Stimulated activated CD8-positive, alpha-beta memory T cell treated with anti-CD3 and anti-CD28 coated beads, Interleukin-4, amount 100 ng/mL, for 1 hour (primary cell): ENCODE results near the gene TMPRSS3.

Experiments
- DNase-seq, 2 donors: peaks; one replicate each; pipeline ENCODE4 v3.0.0-alpha.2; 2020; ENCODE audit warnings: low read depth in 2 of 2, low spot score in 1 of 2

TMPRSS3 gene

GRCh38 chr21:42389449-42389835 is 6.4 kb downstream of the TMPRSS3 start:
- no peak for DNase-seq

GRCh38 chr21:42388740-42389448 is 7.0 kb downstream of the TMPRSS3 start:
- no peak for DNase-seq

GRCh38 chr21:42387843-42388340 is 8.0 kb downstream of the TMPRSS3 start:
- no peak for DNase-seq

- DNase-seq, result no peak
Observed at GRCh38 chr21:42387164-42387563, 8.7 kb downstream of the TMPRSS3 start.

GRCh38 chr21:42386034-42386591 is 9.7 kb downstream of the TMPRSS3 start:
- DNase-seq, result no peak

GRCh38 chr21:42385619-42386018 is 10.2 kb downstream of the TMPRSS3 start:
- DNase-seq, result no peak

- no peak for DNase-seq
Observed at GRCh38 chr21:42384989-42385388, 10.9 kb downstream of the TMPRSS3 start.

GRCh38 chr21:42384156-42384945 is 11.5 kb downstream of the TMPRSS3 start:
- DNase-seq, result no peak

GRCh38 chr21:42383331-42383730 is 12.5 kb downstream of the TMPRSS3 start:
- no peak for DNase-seq

GRCh38 chr21:42382915-42383314 is 12.9 kb downstream of the TMPRSS3 start:
- no peak for DNase-seq

GRCh38 chr21:42381347-42381984 is 14.4 kb downstream of the TMPRSS3 start:
- DNase-seq, result no peak

- DNase-seq, result no peak
Observed at GRCh38 chr21:42379426-42380215, 16.2 kb downstream of the TMPRSS3 start.

- DNase-seq, result no peak
Observed at GRCh38 chr21:42378418-42378817, 17.4 kb downstream of the TMPRSS3 start.

GRCh38 chr21:42377951-42378340 is 17.9 kb downstream of the TMPRSS3 start:
- no peak for DNase-seq

GRCh38 chr21:42377211-42377950 is 18.5 kb downstream of the TMPRSS3 start:
- no peak for DNase-seq

- no peak for DNase-seq
Observed at GRCh38 chr21:42376338-42376982, 19.4 kb downstream of the TMPRSS3 start.

- no peak for DNase-seq
Observed at GRCh38 chr21:42375966-42376337, 19.9 kb downstream of the TMPRSS3 start.

GRCh38 chr21:42375506-42375905 is 20.3 kb downstream of the TMPRSS3 start:
- DNase-seq, result no peak

GRCh38 chr21:42374864-42375499 is 20.9 kb downstream of the TMPRSS3 start:
- no peak for DNase-seq
